Psoas muscle (tissue), 8 donors: ENCODE data around the gene DNAH10. TPM values are rescaled to one million over a fixed set of nuclear protein-coding genes. Genes with fewer than 3 reads are reported as not detected.

ENCODE experiments used
- ATAC-seq, 4 donors: fragments of 200-7000 bp; cut with Tn5 transposase; one replicate each; pipeline ENCODE4 v1.9.1; 2020; ENCODE audit warnings: moderate library complexity in 3 of 4, mild to moderate bottlenecking in 2 of 4
- DNase-seq, 2 donors: peaks; one replicate each; pipeline ENCODE4 v3.0.0-alpha.2; 2020
- H3K27ac ChIP-seq: fragments of 200-600 bp; one replicate; pipeline ENCODE4 v1.8.0; 2022
- H3K27me3 ChIP-seq, 3 donors: fragments of 200-600 bp in 1 of 3; one replicate each; pipeline versions ENCODE4 v1.6.1 to v1.8.0; 2013 to 2022; ENCODE audit warnings: low read length in 2 of 3, mild to moderate bottlenecking in 2 of 3, moderate library complexity in 1 of 3; ENCODE audit not compliant: insufficient read depth in 3 of 3
- H3K36me3 ChIP-seq, 2 donors: fragments of 200-600 bp in 1 of 2; one replicate each; pipeline versions ENCODE4 v1.6.1 to v1.8.0; 2013 to 2022; ENCODE audit warnings: low read depth in 1 of 2, mild to moderate bottlenecking in 1 of 2, moderate library complexity in 1 of 2; ENCODE audit not compliant: insufficient read depth in 1 of 2
- H3K4me1 ChIP-seq: fragments of 200-600 bp; one replicate; pipeline ENCODE4 v1.8.0; 2022
- H3K4me3 ChIP-seq: fragments of 200-600 bp; one replicate; pipeline ENCODE4 v1.8.0; 2022; ENCODE audit warnings: mild to moderate bottlenecking
- H3K9me3 ChIP-seq: fragments of 200-600 bp; one replicate; pipeline ENCODE4 v1.8.0; 2022
- WGBS, 3 donors: extraction: QIAGEN DNeasy Blood & Tissue Kit; methylation state at CpG; one replicate each; pipeline versions ENCODE4 v1.1.6 to v1.1.7; 2013; 5-methylcytosine and 5-hydroxymethylcytosine counted together
- intact Hi-C, 2 donors: fragments of 100-400 bp; cut with DNase I; formaldehyde crosslinking; loops; one replicate each; pipeline versions ENCODE4 v1.11.0 to v1.14.2; 2022
- polyA plus RNA-seq, 3 donors: library from polyadenylated mRNA; stranded (reverse); fragments of 200-250 nt; gene quantifications; one replicate each; pipeline ENCODE4 v1.2.3, GENCODE V29; 2013
- total RNA-seq, 4 donors: library from RNA; stranded (reverse); fragmentation: NEBNext Ultra II Directional in 2 of 4; extraction: Animal tissue kit (Norgen Biotek cat#: 25700) in 2 of 4; gene quantifications; one replicate each; pipeline versions ENCODE4 v1.2.1 to v1.2.4, GENCODE V29; 2021 to 2023
- TF ChIP-seq, protein P1 (sequence below): fragments of 200-600 bp; IDR thresholded peaks from one replicate; pipeline ENCODE4 v1.8.0; 2022; ENCODE audit warnings: antibody characterized with exemption
- donor health status: healthy with polysubstance abuse.
- donor health status: DM: no; HTN: no; CAD: no; lungs with moderate emphysema.
- donor health status: Bipolar disorder and iron deficiency.
- donor health status: healthy.
- donor health status: DM: yes; HTN: yes; CAD: no.
- donor health status: DM: no; HTN: no; CAD: no.
- donor health status: DM: no; HTN: no; CAD: no.
- donor health status: DM: yes; HTN: yes; CAD: no.

The DNAH10 gene
- total and polyA plus RNA-seq, 7 donors, result 0.01 to 0.84 (median 0.24) TPM; not detected in 1

DNA sequence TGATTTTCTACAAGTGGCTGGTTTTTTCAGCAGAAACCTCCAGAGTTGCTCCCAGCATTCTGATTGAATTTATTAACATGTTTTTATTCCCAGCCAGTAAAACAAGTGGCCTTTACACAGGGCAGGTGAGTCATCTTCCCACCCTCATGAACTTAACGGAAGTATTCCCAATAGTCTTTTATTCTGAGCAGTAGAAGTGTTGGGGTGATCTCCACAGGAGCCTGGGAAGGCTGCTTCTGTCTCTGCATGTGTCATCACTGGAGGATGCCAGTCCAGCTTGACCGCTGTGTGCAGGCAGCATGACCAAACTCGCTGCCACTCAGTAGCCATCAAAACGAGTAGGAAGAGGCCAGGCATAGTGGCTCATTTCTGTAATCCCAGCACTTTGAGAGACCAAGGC, 13.4 kb upstream of the DNAH10 start:
- intact Hi-C loops, result no loop called here
- TF ChIP-seq, protein P1, sequence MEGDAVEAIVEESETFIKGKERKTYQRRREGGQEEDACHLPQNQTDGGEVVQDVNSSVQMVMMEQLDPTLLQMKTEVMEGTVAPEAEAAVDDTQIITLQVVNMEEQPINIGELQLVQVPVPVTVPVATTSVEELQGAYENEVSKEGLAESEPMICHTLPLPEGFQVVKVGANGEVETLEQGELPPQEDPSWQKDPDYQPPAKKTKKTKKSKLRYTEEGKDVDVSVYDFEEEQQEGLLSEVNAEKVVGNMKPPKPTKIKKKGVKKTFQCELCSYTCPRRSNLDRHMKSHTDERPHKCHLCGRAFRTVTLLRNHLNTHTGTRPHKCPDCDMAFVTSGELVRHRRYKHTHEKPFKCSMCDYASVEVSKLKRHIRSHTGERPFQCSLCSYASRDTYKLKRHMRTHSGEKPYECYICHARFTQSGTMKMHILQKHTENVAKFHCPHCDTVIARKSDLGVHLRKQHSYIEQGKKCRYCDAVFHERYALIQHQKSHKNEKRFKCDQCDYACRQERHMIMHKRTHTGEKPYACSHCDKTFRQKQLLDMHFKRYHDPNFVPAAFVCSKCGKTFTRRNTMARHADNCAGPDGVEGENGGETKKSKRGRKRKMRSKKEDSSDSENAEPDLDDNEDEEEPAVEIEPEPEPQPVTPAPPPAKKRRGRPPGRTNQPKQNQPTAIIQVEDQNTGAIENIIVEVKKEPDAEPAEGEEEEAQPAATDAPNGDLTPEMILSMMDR, result no peak
- ATAC-seq (no peak), DNase-seq (no peak)
- H3K4me1 ChIP-seq, result no peaks in the 10 kb centered on the region
- no peaks in the 10 kb centered on the region for H3K27me3 ChIP-seq
- no peak overlapping the region for H3K4me3 ChIP-seq
- 81 to 89% (median 83%) methylated on average over 4 of the region's 4 CpGs for WGBS, 3 donors
- H3K36me3 ChIP-seq, result peaks cover 4 to 87% of the 10 kb centered on the region in 2 donors
- H3K27ac ChIP-seq, result no peak overlapping the region
- no peaks in the 10 kb centered on the region for H3K9me3 ChIP-seq

GRCh38 chr12:123749355-123749754, 12.7 kb upstream of the DNAH10 start:
- 97 to 99% (median 98%) methylated on average over 10 of the region's 10 CpGs for WGBS, 3 donors
- Histone ChIP-seq H3K27ac (no peak overlapping the region), H3K4me1 (no peaks in the 10 kb centered on the region), H3K27me3 (no peaks in the 10 kb centered on the region), H3K9me3 (no peaks in the 10 kb centered on the region), H3K4me3 (no peak overlapping the region), H3K36me3 (peaks cover 4 to 87% of the 10 kb centered on the region in 2 donors)
- intact Hi-C loops, result no loop called here
- DNase-seq (no peak), ATAC-seq (no peak)
- TF ChIP-seq, protein P1, result no peak

DNA sequence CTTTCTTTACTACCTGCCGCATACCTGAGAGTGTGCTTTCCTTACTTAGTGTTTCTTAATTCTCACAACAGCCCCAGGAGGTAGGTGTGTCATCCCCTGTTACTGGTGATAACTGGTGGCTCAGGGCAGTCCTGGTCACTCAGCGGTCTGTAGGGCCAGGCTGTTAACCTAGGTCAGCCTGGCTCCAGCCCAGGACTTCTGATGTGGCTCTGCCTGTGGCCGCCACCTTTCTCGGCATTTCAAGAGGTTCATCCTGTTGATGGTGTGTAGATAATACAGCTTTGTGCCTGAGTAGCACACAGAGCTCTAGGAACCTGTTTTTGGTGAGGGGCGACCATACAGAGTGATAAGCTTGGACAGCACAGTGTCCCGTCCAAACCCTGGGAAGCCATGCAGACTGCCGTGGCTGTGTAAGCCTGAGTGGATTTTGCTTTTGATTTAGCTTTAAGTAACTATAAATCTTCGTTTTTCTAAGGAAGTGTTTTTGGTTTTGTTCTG, 11.9 kb upstream of the DNAH10 start:
- H3K4me1 ChIP-seq, result no peaks in the 10 kb centered on the region
- WGBS, 3 donors, result 93 to 95% (median 95%) methylated on average over 8 of the region's 8 CpGs
- intact Hi-C loops, result no loop called here
- H3K27me3 ChIP-seq, result no peaks in the 10 kb centered on the region
- DNase-seq (no peak), ATAC-seq (no peak)
- TF ChIP-seq, protein P1, result no peak
- H3K36me3 ChIP-seq, result peaks cover 11 to 87% of the 10 kb centered on the region in 2 donors
- no peaks in the 10 kb centered on the region for H3K9me3 ChIP-seq
- H3K4me3 ChIP-seq, result no peak overlapping the region
- H3K27ac ChIP-seq, result no peak overlapping the region

- H3K4me3 ChIP-seq, result no peak overlapping the region
- peaks cover 11 to 89% of the 10 kb centered on the region in 2 donors for H3K36me3 ChIP-seq
- no peaks in the 10 kb centered on the region for H3K4me1 ChIP-seq
- WGBS, 3 donors, result 95 to 98% (median 97%) methylated on average over 3 of the region's 3 CpGs
- no peak for DNase-seq
- ATAC-seq, result no peak
- H3K27me3 ChIP-seq, result no peaks in the 10 kb centered on the region
- H3K27ac ChIP-seq, result no peak overlapping the region
- TF ChIP-seq, protein P1, result no peak
- H3K9me3 ChIP-seq, result no peaks in the 10 kb centered on the region
- intact Hi-C loops, result no loop called here
These were observed 10.1 kb upstream of the DNAH10 start for GRCh38 chr12:123752046-123752445.
